T-helper 17 cell (primary cell): ENCODE data around the gene LEO1. TPM values are rescaled to one million over a fixed set of nuclear protein-coding genes. Genes with fewer than 3 reads are reported as not detected.
"Not testable (repeated sequence)": the region's sequence is repeated elsewhere in the genome, so short reads cannot be mapped to it uniquely, and the experiment has no call there.

Experiments used
- ATAC-seq: fragments of 150-1000 bp; cut with Tn5 transposase; 2 replicates; pipeline ENCODE4 v1.10.0; 2021; ENCODE audit warnings: mild to moderate bottlenecking, moderate library complexity
- DNase-seq, 3 donors: peaks; one replicate each; pipeline versions ENCODE4 v3.0.0 to v3.0.0-alpha.2; 2020 to 2021
- H3K9me3 ChIP-seq: one replicate; pipeline ENCODE4 v1.7.0; 2013; ENCODE audit warnings: low read length, mild to moderate bottlenecking; ENCODE audit not compliant: control insufficient read depth, poor library complexity, severe bottlenecking
- H3K27ac Mint-ChIP-seq: one replicate; pipeline ENCODE4 v1.8.0; 2022; ENCODE audit warnings: mild to moderate bottlenecking, moderate library complexity, mixed read lengths
- H3K27me3 Mint-ChIP-seq: one replicate; pipeline ENCODE4 v1.8.0; 2022; ENCODE audit warnings: mixed read lengths
- H3K36me3 Mint-ChIP-seq: one replicate; pipeline ENCODE4 v1.8.0; 2022; ENCODE audit warnings: low read depth, mixed read lengths
- H3K4me1 Mint-ChIP-seq: one replicate; pipeline ENCODE4 v1.8.0; 2022; ENCODE audit warnings: mild to moderate bottlenecking, mixed read lengths
- H3K4me3 Mint-ChIP-seq: one replicate; pipeline ENCODE4 v1.8.0; 2022; ENCODE audit warnings: mild to moderate bottlenecking, moderate library complexity, mixed read lengths
- total RNA-seq, 4 donors: library from RNA in 2 of 4; stranded (reverse) in 2 of 4; gene quantifications; one replicate each; pipeline ENCODE4 v1.2.3 and lab custom pipeline; 2022 to 2026

LEO1 gene
- total RNA-seq, 2 donors from 2014 or later, result 8.8 to 9.4 TPM

GRCh38 chr15:52010633-52011595 is 39.3 kb upstream of the LEO1 start:
- peaks cover 17% of the 10 kb centered on the region for H3K4me1 Mint-ChIP-seq
- no peak overlapping the region for H3K27ac Mint-ChIP-seq
- no peaks in the 10 kb centered on the region for H3K27me3 Mint-ChIP-seq
- H3K36me3 Mint-ChIP-seq, result no peaks in the 10 kb centered on the region
- DNase-seq (no peak), ATAC-seq (no peak)
- H3K4me3 Mint-ChIP-seq, result no peak overlapping the region
- H3K9me3 ChIP-seq, result no peaks in the 10 kb centered on the region

- Mint-ChIP-seq H3K36me3 (no peaks in the 10 kb centered on the region), H3K4me3 (no peak overlapping the region), H3K27ac (no peak overlapping the region), H3K27me3 (no peaks in the 10 kb centered on the region), H3K4me1 (peaks cover 16% of the 10 kb centered on the region)
- no peak for DNase-seq
- ATAC-seq, result peak; percentile 35
- no peaks in the 10 kb centered on the region for H3K9me3 ChIP-seq
These were observed 37.3 kb upstream of the LEO1 start for GRCh38 chr15:52008698-52009434.

- no peaks in the 10 kb centered on the region for H3K27me3 Mint-ChIP-seq
- peaks cover 12% of the 10 kb centered on the region for H3K4me1 Mint-ChIP-seq
- H3K4me3 Mint-ChIP-seq, result peak overlapping the region; percentile 12
- peak overlapping the region; percentile 19 for H3K27ac Mint-ChIP-seq
- no peaks in the 10 kb centered on the region for H3K36me3 Mint-ChIP-seq
- ATAC-seq (peak; percentile 33), DNase-seq (no peak)
- H3K9me3 ChIP-seq, result no peaks in the 10 kb centered on the region
These were observed 36.8 kb upstream of the LEO1 start for GRCh38 chr15:52008359-52008697.

- H3K27ac Mint-ChIP-seq, result peak overlapping the region; percentile 21
- ATAC-seq, result peak; percentile 18
- H3K4me1 Mint-ChIP-seq, result peaks cover 12% of the 10 kb centered on the region
- H3K4me3 Mint-ChIP-seq, result no peak overlapping the region
- H3K27me3 Mint-ChIP-seq, result no peaks in the 10 kb centered on the region
- no peak for DNase-seq
- no peaks in the 10 kb centered on the region for H3K9me3 ChIP-seq
- H3K36me3 Mint-ChIP-seq, result no peaks in the 10 kb centered on the region
These were observed 35.2 kb upstream of the LEO1 start for GRCh38 chr15:52006702-52007340.

- no peak overlapping the region for H3K4me3 Mint-ChIP-seq
- no peaks in the 10 kb centered on the region for H3K27me3 Mint-ChIP-seq
- peak overlapping the region; percentile 21 for H3K27ac Mint-ChIP-seq
- ATAC-seq, result peak; percentile 47
- peaks cover 10% of the 10 kb centered on the region for H3K4me1 Mint-ChIP-seq
- DNase-seq, result no peak
- no peaks in the 10 kb centered on the region for H3K9me3 ChIP-seq
- H3K36me3 Mint-ChIP-seq, result no peaks in the 10 kb centered on the region
These were observed 34.4 kb upstream of the LEO1 start for GRCh38 chr15:52005748-52006701.

- Mint-ChIP-seq H3K4me1 (peaks cover 10% of the 10 kb centered on the region), H3K4me3 (no peak overlapping the region), H3K27ac (no peak overlapping the region), H3K27me3 (no peaks in the 10 kb centered on the region), H3K36me3 (no peaks in the 10 kb centered on the region)
- no peak for DNase-seq
- no peaks in the 10 kb centered on the region for H3K9me3 ChIP-seq
- no peak for ATAC-seq
These were observed 33.2 kb upstream of the LEO1 start for GRCh38 chr15:52004806-52005205.

- Mint-ChIP-seq H3K27ac (no peak overlapping the region), H3K27me3 (no peaks in the 10 kb centered on the region), H3K4me3 (no peak overlapping the region), H3K4me1 (peaks cover 8% of the 10 kb centered on the region), H3K36me3 (no peaks in the 10 kb centered on the region)
- H3K9me3 ChIP-seq, result no peaks in the 10 kb centered on the region
- DNase-seq (no peak), ATAC-seq (no peak)
These were observed 32.1 kb upstream of the LEO1 start for GRCh38 chr15:52003710-52004109.

- not testable (repeated sequence) for H3K9me3 ChIP-seq, H3K36me3 Mint-ChIP-seq, H3K27me3 Mint-ChIP-seq, ATAC-seq, H3K27ac Mint-ChIP-seq, DNase-seq, H3K4me3 Mint-ChIP-seq, H3K4me1 Mint-ChIP-seq
These were observed 31.5 kb upstream of the LEO1 start for GRCh38 chr15:52003089-52003488.

- no peak overlapping the region for H3K27ac Mint-ChIP-seq
These were observed 30.8 kb upstream of the LEO1 start for GRCh38 chr15:52002351-52002750.

GRCh38 chr15:51992953-51993352 is 21.4 kb upstream of the LEO1 start:
- H3K9me3 ChIP-seq, result no peaks in the 10 kb centered on the region
- Mint-ChIP-seq H3K4me1 (no peaks in the 10 kb centered on the region), H3K36me3 (no peaks in the 10 kb centered on the region), H3K27me3 (no peaks in the 10 kb centered on the region), H3K4me3 (no peak overlapping the region), H3K27ac (no peak overlapping the region)
- DNase-seq, result no peak
- ATAC-seq, result no peak

More at GRCh38 chr15:52002351-52002750, 30.8 kb upstream of the LEO1 start:
- H3K27me3 Mint-ChIP-seq, result no peaks in the 10 kb centered on the region
- no peaks in the 10 kb centered on the region for H3K36me3 Mint-ChIP-seq
- no peak for DNase-seq
- ATAC-seq, result no peak
- H3K9me3 ChIP-seq, result no peaks in the 10 kb centered on the region
- no peak overlapping the region for H3K4me3 Mint-ChIP-seq
- H3K4me1 Mint-ChIP-seq, result peaks cover 4% of the 10 kb centered on the region

GRCh38 chr15:51991141-51991540 is 19.6 kb upstream of the LEO1 start:
- Mint-ChIP-seq H3K36me3 (no peaks in the 10 kb centered on the region), H3K27me3 (no peaks in the 10 kb centered on the region), H3K4me3 (no peak overlapping the region), H3K4me1 (no peaks in the 10 kb centered on the region), H3K27ac (no peak overlapping the region)
- DNase-seq (no peak), ATAC-seq (no peak)
- no peaks in the 10 kb centered on the region for H3K9me3 ChIP-seq

GRCh38 chr15:51982770-51983103 is 11.2 kb upstream of the LEO1 start:
- Mint-ChIP-seq H3K36me3 (no peaks in the 10 kb centered on the region), H3K27ac (peak overlapping the region; percentile 95), H3K4me1 (peaks cover 14% of the 10 kb centered on the region), H3K27me3 (no peaks in the 10 kb centered on the region), H3K4me3 (no peak overlapping the region)
- DNase-seq, result no peak
- no peak for ATAC-seq
- no peaks in the 10 kb centered on the region for H3K9me3 ChIP-seq
